Hematopoietic multipotent progenitor cell treated with erythropoietin and hydrocortisone succinate and interleukin-3 and kit ligand, for 8 days (in vitro differentiated cells): ENCODE measurements around the gene ADORA3.
"Not testable (repeated sequence)": the region's sequence is repeated elsewhere in the genome, so short reads cannot be mapped to it uniquely, and the experiment has no call there.

Experiments used
- DNase-seq: peaks from one replicate; pipeline ENCODE4 v3.0.0-alpha.2; 2015

Gene ADORA3

GRCh38 chr1:111503585-111504060 is at the start of gene ADORA3, which contains the start of gene TMIGD3:
TSS of gene ADORA3 (minus strand) at chr1:111503633. CDS start at chr1:111503354, 279 bp downstream.
TSS of gene TMIGD3 (minus strand) at chr1:111503633. CDS start at chr1:111503354, 279 bp downstream.
- DNase-seq, result peak; percentile 47

- no peak for DNase-seq
Observed at GRCh38 chr1:111553196-111553595, 49.8 kb upstream of the ADORA3 start.

GRCh38 chr1:111552587-111552986 is 49.2 kb upstream of the ADORA3 start:
- DNase-seq, result no peak

GRCh38 chr1:111551623-111552411 is 48.4 kb upstream of the ADORA3 start:
- peak; percentile 74 for DNase-seq

GRCh38 chr1:111547786-111548185 is 44.4 kb upstream of the ADORA3 start:
- DNase-seq, result not testable (repeated sequence)

GRCh38 chr1:111542187-111542586 is 38.8 kb upstream of the ADORA3 start:
- DNase-seq, result no peak

GRCh38 chr1:111541721-111542120 is 38.3 kb upstream of the ADORA3 start:
- no peak for DNase-seq

GRCh38 chr1:111540928-111541327 is 37.5 kb upstream of the ADORA3 start:
- no peak for DNase-seq

- DNase-seq, result no peak
Observed at GRCh38 chr1:111538343-111539025, 35.1 kb upstream of the ADORA3 start.

GRCh38 chr1:111535256-111536191 is 32.1 kb upstream of the ADORA3 start:
- no peak for DNase-seq

GRCh38 chr1:111520053-111520452 is 16.6 kb upstream of the ADORA3 start:
- no peak for DNase-seq

- no peak for DNase-seq
Observed at GRCh38 chr1:111517469-111518225, 14.2 kb upstream of the ADORA3 start.

- DNase-seq, result peak; percentile 75
Observed at GRCh38 chr1:111516005-111516535, 12.6 kb upstream of the ADORA3 start.

- DNase-seq, result no peak
Observed at GRCh38 chr1:111515291-111516004, 12.0 kb upstream of the ADORA3 start.

- peak; percentile 86 for DNase-seq
Observed at GRCh38 chr1:111513410-111514020, 10.1 kb upstream of the ADORA3 start.

- no peak for DNase-seq
Observed at GRCh38 chr1:111512931-111513330, 9.5 kb upstream of the ADORA3 start.

- peak; percentile 78 for DNase-seq
Observed at GRCh38 chr1:111512132-111512889, 8.9 kb upstream of the ADORA3 start.

GRCh38 chr1:111511370-111511769 is 7.9 kb upstream of the ADORA3 start:
- no peak for DNase-seq

- DNase-seq, result no peak
Observed at GRCh38 chr1:111509997-111510375, 6.6 kb upstream of the ADORA3 start.
